NCI-H146 (cell line): ENCODE measurements around the gene KLK10.

ENCODE experiments used
- DNase-seq: peaks from one replicate; lab custom pipeline; 2025; lab: John Stamatoyannopoulos, UW

Gene KLK10

DNA sequence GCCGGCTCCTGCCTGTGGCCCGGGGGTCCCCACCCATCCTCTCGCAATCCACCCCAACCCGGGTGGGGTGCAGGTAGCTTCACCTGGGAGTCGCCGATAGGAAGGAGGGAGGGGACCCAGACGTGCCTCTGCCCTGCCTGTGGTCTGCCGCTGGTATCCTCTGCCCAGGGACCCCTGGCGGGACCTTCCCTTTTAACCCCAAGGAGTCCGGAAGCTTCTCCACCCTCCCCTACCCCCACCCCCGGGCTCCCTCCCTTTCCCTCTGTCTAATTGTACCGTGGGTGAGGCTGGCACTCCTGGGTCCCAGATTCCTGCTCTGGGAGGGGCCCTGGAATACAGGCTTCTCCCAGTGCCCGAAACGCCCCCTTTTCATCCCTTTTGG, at the start of gene KLK10:
Gene KLK10, minus strand, starts transcription at position 166 of the 382 bp plus-strand sequence. CDS start 579 bp downstream, outside the sequence.
- no peak for DNase-seq

- no peak for DNase-seq
These were observed 47.1 kb upstream of the KLK10 start for GRCh38 chr19:51066393-51067186.

DNA sequence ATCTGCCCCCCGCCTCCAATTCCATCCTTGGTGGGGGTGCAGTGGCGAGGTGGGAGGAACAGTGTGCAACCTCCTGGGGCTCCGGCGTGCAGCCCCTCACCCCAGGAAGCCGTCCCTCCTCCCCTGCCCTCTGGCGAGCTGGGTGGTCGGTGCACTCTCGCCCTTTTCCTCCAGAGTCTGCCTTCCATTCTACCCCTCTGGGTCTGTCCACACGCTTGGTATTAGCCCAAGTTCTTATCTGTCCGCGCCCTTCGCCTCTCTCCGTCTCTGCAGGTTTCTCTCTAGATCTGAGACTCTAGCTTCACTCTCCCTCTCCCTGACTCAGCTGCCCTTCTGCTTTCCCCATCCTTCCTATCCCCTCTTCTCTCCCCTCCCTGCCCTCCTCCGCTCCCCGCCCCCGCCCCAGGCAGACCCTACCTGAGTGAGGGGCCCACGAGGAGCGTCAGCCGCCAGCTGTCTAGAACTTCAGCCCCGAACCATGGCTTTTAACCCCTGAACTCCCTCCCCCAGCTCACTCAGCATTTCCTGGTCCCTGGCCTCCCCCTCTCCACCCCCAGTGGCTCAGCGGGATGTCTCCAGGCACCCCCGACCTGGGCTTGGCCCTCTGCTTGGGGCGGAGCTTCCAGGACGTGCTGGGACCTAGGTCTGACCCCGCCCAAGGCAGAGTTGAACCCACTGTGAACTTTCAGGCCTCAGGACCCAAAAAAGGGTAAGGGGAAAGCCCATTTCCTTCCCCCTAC, 45.9 kb upstream of the KLK10 start:
- DNase-seq, result no peak

DNA sequence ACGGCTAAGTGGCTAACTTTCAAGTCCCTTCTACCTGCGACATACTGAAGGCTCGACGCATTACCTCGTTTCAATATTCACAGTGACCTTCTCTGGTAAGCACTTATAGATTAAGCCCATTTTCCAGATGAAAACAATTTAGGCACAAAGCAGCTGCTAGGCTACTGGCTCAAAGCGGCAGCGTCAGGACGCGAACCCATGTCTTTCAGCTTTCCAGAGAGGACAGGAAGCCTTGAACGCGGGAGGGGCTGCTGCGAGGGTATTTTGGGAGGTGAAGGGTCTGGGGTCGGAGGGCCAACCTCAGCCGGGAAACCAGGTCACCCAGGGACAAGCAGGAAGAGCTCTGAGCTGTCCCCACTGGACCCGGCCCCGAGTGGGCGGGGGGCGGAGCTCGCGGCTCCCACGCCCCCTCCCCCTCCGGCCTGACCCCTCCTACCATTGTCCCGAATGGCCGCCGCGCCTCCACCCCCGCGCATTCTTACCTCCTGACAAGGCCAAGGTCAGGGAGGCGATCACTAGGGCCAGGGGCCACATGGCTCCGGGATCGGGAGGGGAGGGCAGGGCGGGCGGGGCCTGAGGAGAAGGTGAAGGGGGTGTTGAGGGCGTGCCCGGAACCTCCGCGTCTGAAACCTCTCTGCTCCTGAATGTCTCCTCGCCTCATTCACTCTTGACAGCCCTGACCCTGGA, 45.2 kb upstream of the KLK10 start, which contains the start of gene KLK13:
Gene KLK13, minus strand, starts transcription at position 559 of the 687 bp plus-strand sequence. Its CDS starts 25 bp downstream, at position 534.
- no peak for DNase-seq

- no peak for DNase-seq
These were observed 44.2 kb upstream of the KLK10 start for GRCh38 chr19:51063664-51064063.

DNA sequence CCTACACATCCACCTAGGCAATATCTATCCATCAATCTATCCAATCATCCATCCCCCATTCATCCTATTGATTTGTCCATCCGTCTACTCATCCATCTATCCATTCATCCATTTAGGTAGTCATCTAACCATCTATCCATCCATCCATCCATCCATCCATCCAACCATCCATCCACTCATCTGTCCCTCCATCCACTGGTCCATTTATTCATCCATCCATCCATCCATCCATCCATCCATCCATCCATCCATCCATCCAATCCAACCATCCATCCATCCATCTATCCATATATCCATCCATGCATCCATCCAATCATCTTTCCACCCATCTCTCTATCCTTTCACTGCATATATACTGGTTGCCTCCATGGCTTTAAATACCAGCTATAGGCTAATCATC, 41.5 kb upstream of the KLK10 start:
- no peak for DNase-seq

GRCh38 chr19:51060336-51060735, 40.8 kb upstream of the KLK10 start:
- no peak for DNase-seq

- no peak for DNase-seq
These were observed 40.2 kb upstream of the KLK10 start for GRCh38 chr19:51059715-51060114.

DNA sequence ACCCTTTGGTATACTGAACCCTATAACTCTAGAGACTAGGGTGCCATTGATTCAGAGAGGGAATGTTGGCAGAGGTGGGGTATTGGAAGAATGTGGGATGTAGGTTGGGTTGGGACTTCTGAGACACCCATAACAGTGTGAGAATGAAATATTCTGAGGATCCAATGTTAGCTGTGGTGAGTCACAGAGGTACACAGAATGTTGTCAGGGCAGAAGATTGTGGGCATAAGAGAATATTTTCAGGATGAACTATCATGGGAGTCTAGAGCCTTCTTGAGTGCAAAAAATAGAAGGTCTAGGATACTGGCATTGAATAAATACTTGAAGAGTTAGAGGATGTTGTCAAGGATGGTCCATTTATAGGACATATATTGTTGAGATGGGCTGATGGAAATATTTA, 36.4 kb upstream of the KLK10 start:
- DNase-seq, result no peak

- no peak for DNase-seq
These were observed 27.5 kb upstream of the KLK10 start for GRCh38 chr19:51047031-51047335.

DNA sequence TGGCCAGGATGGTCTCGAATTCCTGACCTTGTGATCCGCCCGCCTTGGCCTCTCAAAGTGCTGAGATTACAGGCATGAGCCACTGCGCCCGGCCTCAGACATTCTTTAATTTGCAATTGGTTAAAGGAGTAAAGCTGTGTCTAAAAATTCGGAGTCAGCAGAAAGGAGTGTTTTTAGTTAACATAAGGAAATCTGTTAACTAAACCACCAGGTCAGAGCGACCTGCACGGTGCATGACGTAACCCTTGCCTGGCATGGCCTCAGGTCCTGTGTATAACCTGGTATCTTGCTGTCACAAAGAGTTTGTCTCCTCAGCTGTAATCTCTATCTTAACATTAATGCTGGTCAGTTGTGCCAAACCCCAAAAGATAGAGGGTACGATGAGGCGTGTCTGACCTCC, 24.8 kb upstream of the KLK10 start:
- no peak for DNase-seq

DNA sequence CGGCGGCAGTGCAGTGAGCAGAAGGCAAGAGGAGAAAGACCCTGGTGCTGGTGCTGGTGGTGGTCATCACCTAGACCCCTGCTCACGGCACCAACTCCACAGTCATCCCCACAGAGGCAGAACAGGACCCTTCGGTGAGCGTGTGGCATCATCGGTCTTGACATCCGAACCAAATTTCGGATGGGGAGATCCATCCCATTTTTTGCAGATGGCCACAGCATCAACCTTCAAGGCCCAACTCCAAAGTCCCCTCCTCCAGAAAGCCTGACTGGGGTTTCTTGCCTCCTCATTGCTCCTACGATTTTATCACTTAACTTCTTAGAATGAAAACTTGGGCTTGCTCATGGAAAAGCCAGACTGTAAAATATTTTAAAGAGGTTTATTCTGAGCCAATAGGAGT, 24.0 kb upstream of the KLK10 start:
- DNase-seq, result no peak

DNA sequence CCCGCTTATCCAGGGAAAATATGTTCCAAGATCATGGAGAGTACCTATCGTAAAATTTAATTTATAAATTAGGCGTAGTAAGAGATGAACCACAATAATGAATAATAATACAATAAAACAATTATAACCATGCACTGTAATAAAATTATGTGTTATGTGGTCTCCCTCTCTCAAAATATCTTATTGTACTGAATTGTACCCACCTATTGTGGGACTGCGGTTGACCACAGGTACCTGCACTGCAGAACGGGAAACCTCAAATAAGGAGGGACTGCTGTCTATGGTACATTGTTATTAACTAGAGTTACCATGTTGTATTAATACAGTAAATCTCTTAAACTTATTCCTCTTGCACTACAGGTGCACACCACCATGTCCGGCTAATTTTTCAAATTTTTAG, 20.6 kb upstream of the KLK10 start:
- DNase-seq, result no peak

DNA sequence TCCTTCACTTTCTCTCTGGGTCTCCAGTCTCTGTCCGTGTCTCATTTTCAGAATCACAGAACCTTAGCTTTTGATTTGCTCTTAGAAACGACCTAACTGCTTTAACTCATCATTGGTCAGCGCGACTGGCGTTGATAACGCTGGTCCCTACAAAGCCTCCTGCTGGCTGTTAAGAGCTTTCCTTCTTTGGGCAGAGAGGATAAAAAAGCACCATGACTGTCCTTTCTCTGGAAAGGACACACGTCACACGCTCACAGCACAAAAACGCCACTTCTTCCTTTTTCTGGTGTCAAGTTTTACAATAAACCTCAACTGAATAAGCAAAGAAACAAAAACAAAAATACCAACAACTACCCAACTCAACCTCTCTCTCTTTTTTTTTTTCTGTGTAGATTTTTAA, 17.0 kb upstream of the KLK10 start:
- no peak for DNase-seq

GRCh38 chr19:51034704-51035103, 15.2 kb upstream of the KLK10 start, which contains the start of gene KLK12:
Gene KLK12 (minus strand): TSS chr19:51035002. CDS start chr19:51034621, 381 bp downstream.
- peak; percentile 44 for DNase-seq

GRCh38 chr19:51031880-51032225, 12.3 kb upstream of the KLK10 start:
- DNase-seq, result no peak

- no peak for DNase-seq
These were observed 11.8 kb upstream of the KLK10 start for GRCh38 chr19:51031220-51031879.

DNA sequence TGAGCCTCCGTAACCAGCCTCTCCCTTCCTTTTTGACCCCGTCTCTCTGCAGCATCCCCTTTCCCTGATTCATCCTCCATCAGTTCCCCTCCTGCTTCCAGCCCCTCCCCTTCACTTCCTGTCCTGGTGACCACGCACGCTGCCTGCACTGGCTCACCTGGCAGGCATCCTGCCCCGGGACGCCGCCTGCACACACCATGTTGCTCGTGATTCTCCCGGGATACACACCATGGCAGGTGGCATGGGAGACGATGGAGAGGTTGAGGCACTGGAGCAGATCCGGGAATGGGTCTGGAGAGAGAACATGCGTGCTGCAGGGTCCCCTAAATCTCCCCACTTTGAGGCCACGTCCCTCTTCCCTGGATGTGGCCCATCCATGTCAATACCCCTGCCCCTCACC, 11.1 kb upstream of the KLK10 start:
- no peak for DNase-seq

- no peak for DNase-seq
These were observed 10.2 kb upstream of the KLK10 start for GRCh38 chr19:51029718-51030117.

GRCh38 chr19:51027873-51028272, 8.4 kb upstream of the KLK10 start:
- DNase-seq, result no peak

GRCh38 chr19:51027126-51027806, 7.8 kb upstream of the KLK10 start:
- no peak for DNase-seq

- DNase-seq, result peak; percentile 20
These were observed 7.0 kb upstream of the KLK10 start, which contains the start of gene KLK11 for GRCh38 chr19:51026554-51026831. Gene KLK11 (minus strand): TSS chr19:51026616. CDS start chr19:51025631, 985 bp downstream.
